GM19463 (cell line): ENCODE data around the gene SGMS1.
"Not testable (repeated sequence)": the region's sequence is repeated elsewhere in the genome, so short reads cannot be mapped to it uniquely, and the experiment has no call there.

Source experiments
- ATAC-seq: cut with Tn5 transposase; IDR thresholded peaks from one replicate; pipeline ENCODE4 v1.9.1; 2021; ENCODE audit warnings: mild to moderate bottlenecking, moderate library complexity; ENCODE audit not compliant: unreplicated experiment

The SGMS1 gene

GRCh38 chr10:50387732-50388073 lies 236.1 kb downstream of the SGMS1 start:
- peak; percentile 71 for ATAC-seq

- no peak for ATAC-seq
Measured at GRCh38 chr10:50387007-50387731, 236.6 kb downstream of the SGMS1 start.

DNA sequence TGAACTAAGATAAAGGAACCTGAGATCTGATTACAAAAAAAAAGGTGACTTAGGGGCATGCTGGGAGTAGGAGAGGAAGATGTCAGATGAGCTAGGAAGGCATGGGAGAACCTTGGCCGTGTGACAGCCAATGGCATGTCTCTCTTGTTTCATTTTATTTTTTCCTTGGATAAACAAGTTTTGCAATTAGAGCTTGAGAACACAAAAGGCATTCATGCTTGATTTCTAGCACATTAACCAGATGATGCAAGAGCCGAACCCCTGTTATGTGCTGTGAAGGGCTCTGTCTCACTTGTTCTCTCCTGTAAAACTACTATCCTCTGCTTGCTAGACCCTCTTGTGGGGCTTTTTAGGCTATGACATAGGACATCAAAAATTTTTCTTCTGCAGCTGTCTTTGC lies 238.1 kb downstream of the SGMS1 start:
- no peak for ATAC-seq

DNA sequence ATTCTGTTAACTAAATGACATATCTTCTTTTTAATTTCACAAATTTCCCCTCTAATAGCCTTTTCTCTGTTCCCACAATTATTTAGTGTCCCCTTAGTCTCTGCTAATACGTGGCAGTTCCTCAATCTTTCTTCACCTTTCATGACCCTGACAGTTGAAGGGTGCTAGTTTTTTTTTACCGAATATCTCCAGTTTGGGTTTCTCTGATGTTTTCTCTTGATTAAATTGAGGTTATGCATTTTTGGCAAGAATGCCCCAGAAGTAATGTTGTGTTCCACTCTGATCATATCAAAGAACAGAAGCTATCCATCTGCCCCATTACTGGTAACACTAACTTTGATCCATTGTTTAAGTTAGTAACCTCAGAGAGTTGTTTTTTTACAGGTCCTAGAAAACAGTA lies 238.9 kb downstream of the SGMS1 start:
- no peak for ATAC-seq

DNA sequence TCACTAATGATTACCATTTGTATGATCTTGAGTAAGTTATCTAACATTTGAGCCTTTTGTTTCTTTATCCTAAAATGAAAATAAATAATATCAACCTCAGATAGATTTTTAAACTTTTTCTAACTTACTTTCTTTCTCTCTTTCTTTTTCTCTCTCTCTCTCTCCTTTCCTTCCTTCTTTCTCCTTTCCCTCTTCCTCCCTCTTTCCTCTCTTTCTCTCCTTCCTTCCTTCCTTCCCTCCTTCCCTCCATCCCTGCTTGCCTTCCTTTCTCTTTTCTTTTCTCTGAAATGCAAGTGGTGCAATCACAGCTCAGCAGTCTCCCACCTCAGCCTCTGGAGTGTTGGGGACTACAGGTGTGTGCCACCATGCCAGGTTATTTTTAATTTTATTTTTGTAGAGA lies 239.5 kb downstream of the SGMS1 start:
- ATAC-seq: no peak

DNA sequence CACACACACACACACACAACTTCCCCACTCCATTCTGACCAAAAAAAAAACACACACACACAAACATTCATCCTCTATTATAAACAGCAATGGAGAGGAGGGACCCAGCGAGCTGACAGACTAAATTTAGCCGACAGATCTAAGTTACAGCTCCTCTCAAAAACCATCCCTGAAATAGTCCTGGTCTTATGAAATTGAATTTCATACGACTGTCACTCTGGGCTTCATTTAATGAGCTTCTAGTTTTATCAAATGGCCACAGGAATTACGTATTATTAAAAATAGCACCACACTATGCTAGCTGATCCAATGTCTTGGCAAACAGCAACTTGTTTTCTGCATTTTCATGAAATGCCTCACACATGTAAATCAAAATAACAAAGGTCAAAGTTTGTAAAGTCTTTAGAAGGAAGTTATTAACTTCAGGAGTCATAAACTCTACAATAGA lies 241.2 kb downstream of the SGMS1 start:
- ATAC-seq: no peak

DNA sequence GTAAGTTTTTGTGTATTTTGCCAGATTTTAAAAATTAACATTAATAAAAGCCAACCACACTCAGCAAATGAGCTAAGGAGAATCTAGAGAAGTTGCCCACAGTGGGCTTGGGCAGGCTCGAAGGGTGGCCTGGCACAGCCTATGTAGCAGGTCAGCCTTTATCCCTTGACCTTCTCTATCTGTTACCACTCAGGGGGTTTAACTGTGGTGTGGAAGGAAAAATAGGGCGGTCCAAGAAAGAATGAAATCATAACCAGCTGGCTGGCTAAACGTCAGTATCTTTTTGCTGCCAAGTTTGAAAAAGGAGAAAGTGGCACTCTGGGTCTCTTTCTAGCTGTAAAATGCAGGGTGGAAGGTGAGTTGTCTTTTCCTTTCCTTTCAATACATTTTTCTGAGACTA lies 242.1 kb downstream of the SGMS1 start:
- ATAC-seq: no peak

DNA sequence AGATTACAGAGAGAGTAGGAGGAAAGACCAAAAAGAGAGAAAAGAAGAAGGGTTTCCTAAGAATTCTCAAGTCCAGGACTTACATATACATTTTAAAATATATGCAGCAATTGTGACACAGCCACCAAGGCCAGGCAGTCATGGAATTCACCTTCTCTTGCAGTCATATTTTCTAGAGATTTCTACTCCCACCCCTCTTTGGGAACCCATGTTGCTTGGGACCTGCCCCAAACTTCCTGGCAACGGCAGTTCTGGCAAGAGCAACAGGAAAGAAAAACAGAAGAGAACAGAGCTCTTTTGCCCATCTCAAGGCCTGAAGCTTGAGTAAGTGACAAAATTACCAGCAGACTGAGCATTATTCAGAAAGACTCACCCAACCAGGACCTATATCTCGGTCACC lies 244.1 kb downstream of the SGMS1 start:
- no peak for ATAC-seq

- no peak for ATAC-seq
Measured at GRCh38 chr10:50375745-50376144, 248.0 kb downstream of the SGMS1 start.

- ATAC-seq: no peak
Measured at GRCh38 chr10:50375051-50375452, 248.7 kb downstream of the SGMS1 start.

DNA sequence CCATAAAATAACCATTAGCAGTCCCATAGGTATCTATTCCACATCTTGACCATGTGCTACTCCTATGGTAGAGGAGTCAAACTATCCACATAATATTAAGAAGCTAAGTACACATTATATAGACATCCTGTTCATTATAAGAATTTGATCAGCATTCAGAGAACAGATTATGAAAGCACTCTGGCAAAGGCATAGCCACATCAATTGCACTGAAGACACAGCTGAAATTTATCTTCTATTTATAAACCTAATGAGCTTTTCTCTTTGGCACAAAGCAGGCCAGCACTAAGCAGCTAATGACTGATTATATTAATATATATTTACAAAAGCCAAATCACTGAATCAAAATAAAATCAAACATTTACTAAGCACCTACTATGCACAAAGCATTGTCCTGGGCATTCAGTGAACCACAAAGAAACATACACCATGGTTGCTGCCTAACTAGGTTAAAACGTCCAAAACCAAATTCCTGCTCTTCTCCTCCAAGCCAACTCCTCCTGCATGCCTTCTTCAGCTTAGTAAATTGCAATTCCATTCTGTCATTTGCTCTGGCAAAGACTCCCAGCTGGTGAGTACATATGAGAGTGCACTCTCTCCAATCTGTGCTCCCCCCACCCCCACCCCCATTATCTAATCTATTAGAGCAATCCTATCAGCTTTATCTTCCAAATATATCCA lies 249.8 kb downstream of the SGMS1 start:
- ATAC-seq: no peak

- ATAC-seq: no peak
Measured at GRCh38 chr10:50369931-50370330, 253.8 kb downstream of the SGMS1 start.

DNA sequence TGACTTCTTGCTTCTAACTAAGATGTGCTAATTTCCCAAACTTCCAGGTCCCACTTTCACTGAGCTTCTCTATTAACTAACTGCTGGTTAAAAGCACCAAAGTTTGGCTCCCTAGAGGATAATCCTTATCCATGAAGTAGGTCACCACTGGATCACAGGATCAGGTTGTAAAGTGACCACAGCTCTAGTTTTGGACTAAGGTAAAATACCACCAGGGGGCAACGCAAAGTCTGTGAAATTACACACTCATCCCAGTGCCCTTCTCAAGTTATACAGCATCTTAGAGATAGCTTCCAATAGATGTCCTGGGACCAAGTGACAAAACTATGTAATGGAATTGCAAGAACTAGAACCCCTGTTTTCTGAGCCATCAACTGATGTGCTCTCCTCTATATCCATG lies 256.0 kb downstream of the SGMS1 start:
- no peak for ATAC-seq

GRCh38 chr10:50366421-50366820 lies 257.3 kb downstream of the SGMS1 start:
- not testable (repeated sequence) for ATAC-seq

- not testable (repeated sequence) for ATAC-seq
Measured at GRCh38 chr10:50364730-50365129, 259.0 kb downstream of the SGMS1 start.

GRCh38 chr10:50362547-50363125 lies 261.1 kb downstream of the SGMS1 start:
- peak; percentile 72 for ATAC-seq

DNA sequence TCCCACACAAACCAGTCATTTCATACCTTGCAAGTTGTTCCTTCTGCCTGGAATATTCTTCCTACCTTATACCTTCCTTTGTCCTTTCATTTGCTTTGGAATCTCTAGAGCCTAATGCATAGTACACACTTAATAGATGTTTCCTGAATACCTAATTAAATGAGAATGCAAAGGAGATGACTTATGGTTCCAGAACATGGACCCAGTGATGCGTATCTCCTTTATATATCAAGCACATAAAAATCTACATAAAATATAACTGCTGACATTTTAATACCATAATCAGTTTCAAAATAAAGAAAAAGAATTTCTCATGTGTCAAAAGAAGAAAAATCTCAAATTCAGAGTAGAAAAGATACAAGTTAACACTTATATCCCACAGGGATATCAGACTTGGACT lies 261.8 kb downstream of the SGMS1 start:
- no peak for ATAC-seq

DNA sequence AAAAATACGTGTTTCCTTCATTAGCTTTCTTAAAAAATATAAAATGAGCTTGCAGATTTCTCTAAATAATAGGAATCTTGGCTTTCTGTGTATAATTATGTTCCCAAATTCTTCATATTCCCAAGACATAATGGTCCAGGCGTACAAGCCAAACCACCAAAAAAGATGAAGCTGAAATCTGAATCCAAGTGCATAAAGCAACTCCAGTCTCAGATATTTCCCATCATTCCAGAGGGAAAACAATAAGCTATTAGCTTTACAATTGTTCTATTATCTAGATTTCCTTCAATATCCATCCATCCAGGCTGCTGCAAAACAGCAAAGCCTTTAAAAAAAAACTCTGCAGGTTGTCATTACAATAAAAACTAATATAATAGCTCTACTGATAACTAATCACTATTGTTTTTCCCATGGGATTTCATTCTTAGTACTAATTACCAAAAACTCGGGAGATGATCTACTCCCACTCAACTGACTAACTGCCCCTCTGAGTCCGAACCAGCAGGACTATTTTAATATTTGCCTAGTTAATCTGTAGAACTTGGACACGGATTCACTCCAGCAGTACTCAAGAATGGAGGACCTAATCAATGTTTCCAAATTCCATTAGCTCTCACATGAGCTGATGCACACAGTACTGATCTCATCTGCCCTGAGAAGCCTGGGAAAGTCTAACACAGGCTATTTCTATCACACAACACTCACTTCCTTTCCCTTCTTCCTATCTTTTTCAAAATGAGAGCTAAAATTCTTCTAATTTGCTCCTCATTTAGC lies 263.5 kb downstream of the SGMS1 start:
- ATAC-seq: no peak

DNA sequence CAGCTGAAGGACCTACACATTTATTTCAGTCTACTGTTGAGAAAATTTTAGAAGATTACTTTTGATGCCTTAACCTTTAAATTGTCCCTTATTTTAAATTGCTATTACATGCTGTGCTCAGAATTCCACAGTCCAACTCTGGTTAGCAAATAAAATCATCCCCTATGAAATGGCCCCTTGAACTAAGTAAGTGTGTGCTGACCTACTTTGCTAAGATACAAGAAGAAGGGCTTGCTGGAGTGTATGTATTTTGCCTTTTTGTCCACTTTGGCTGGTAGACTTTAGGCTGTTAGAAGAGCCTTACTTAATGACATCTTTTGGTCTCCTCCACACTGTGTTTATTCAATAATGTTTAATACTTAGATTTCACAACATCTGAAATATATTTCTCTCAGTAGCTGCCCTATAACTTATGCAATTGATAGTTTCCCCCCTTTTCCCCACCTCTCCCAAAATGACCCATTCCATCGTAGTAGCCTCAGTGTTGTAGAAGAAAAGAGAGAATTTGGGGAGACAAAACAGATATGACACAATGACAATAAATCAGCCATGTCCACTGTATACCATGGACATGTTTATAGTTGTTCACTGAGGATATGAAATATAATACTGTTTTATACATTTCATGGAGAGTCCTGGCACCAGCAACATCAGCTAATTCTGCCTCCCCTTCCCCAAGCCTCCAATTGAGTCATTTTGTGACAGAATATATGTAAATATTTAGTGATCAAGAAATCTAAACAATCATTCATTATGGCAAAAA lies 264.6 kb downstream of the SGMS1 start:
- no peak for ATAC-seq

GRCh38 chr10:50358411-50358810 lies 265.3 kb downstream of the SGMS1 start:
- ATAC-seq: no peak

- not testable (repeated sequence) for ATAC-seq
Measured at GRCh38 chr10:50356481-50356832, 267.3 kb downstream of the SGMS1 start.
